GM11168 (cell line): ENCODE measurements around the gene CPNE4.

Experiments used
- in situ Hi-C: fragments of 300-500 bp; cut with MboI; formaldehyde crosslinking; loops from one replicate; pipeline ENCODE4 v1.12.0; 2022; ENCODE audit warnings: low sequenced_read_pairs; ENCODE audit not compliant: unreplicated experiment

The CPNE4 gene

GRCh38 chr3:131560795-131561194 is 474.0 kb downstream of the CPNE4 start:
- in situ Hi-C loops, result no loop called here

GRCh38 chr3:131555456-131555855 is 479.4 kb downstream of the CPNE4 start:
- in situ Hi-C loops, result no loop called here

- in situ Hi-C loops, result no loop called here
Observed at GRCh38 chr3:131553495-131554247, 481.1 kb downstream of the CPNE4 start.

- in situ Hi-C loops, result no loop called here
Observed at GRCh38 chr3:131551761-131552160, 483.1 kb downstream of the CPNE4 start.

GRCh38 chr3:131550562-131551465 is 484.0 kb downstream of the CPNE4 start:
- in situ Hi-C loops, result no loop called here

- in situ Hi-C loops, result no loop called here
Observed at GRCh38 chr3:131549340-131549739, 485.5 kb downstream of the CPNE4 start.

- in situ Hi-C loops, result no loop called here
Observed at GRCh38 chr3:131547585-131547984, 487.2 kb downstream of the CPNE4 start.

GRCh38 chr3:131546441-131546840 is 488.4 kb downstream of the CPNE4 start:
- in situ Hi-C loops, result no loop called here

GRCh38 chr3:131544557-131544956 is 490.3 kb downstream of the CPNE4 start:
- in situ Hi-C loops, result no loop called here

GRCh38 chr3:131543714-131544113 is 491.1 kb downstream of the CPNE4 start:
- in situ Hi-C loops, result no loop called here

- in situ Hi-C loops, result no loop called here
Observed at GRCh38 chr3:131541288-131541687, 493.5 kb downstream of the CPNE4 start.

- in situ Hi-C loops, result no loop called here
Observed at GRCh38 chr3:131540821-131541220, 494.0 kb downstream of the CPNE4 start.

GRCh38 chr3:131540143-131540542 is 494.7 kb downstream of the CPNE4 start:
- in situ Hi-C loops, result no loop called here

GRCh38 chr3:131538968-131539367 is 495.8 kb downstream of the CPNE4 start:
- in situ Hi-C loops, result loop anchor here (10.0 kb wide), 1 partner anchor 496 kb away; the partner anchor contains the start of gene CPNE4

- in situ Hi-C loops, result loop anchor here (10.0 kb wide), 1 partner anchor 497 kb away; the partner anchor contains the start of gene CPNE4
Observed at GRCh38 chr3:131537531-131537930, 497.3 kb downstream of the CPNE4 start.

GRCh38 chr3:131535596-131535995 is 499.2 kb downstream of the CPNE4 start:
- in situ Hi-C loops, result loop anchor here (10.0 kb wide), 1 partner anchor 499 kb away; the partner anchor contains the start of gene CPNE4

GRCh38 chr3:131535131-131535530 is 499.7 kb downstream of the CPNE4 start:
- in situ Hi-C loops, result loop anchor here (10.0 kb wide), 1 partner anchor 500 kb away; the partner anchor contains the start of gene CPNE4

- in situ Hi-C loops, result loop anchor here (10.0 kb wide), 1 partner anchor 502 kb away; the partner anchor contains the start of gene CPNE4
Observed at GRCh38 chr3:131532645-131533044, 502.2 kb downstream of the CPNE4 start.

GRCh38 chr3:131530843-131531242 is 504.0 kb downstream of the CPNE4 start:
- in situ Hi-C loops, result loop anchor here (10.0 kb wide), 1 partner anchor 504 kb away; the partner anchor contains the start of gene CPNE4

GRCh38 chr3:131530388-131530787 is 504.4 kb downstream of the CPNE4 start:
- in situ Hi-C loops, result loop anchor here (10.0 kb wide), 1 partner anchor 504 kb away; the partner anchor contains the start of gene CPNE4
